IMR-90 (cell line): ENCODE results near the gene DGKD. TPM values are rescaled to one million over a fixed set of nuclear protein-coding genes. Genes with fewer than 3 reads are reported as not detected.

Experiments used
- ATAC-seq: fragments of 200-7000 bp; cut with Tn5 transposase; 2 replicates; pipeline ENCODE4 v1.9.1; 2020; ENCODE audit warnings: low read depth, mild to moderate bottlenecking, moderate library complexity
- BruUV-seq: library from RNA; stranded (reverse); fragments of 400-500 nt; replicated peaks from 2 replicates; lab custom pipeline; 2021; lab: Mats Ljungman, UMichigan
- CTCF ChIA-PET: fragments of 300-600 bp; formaldehyde crosslinking; extraction: SDS; loops from one replicate; lab custom pipeline; 2021; ENCODE audit warnings: antibody characterized with exemption; lab: Yijun Ruan, JAX
- POLR2A ChIA-PET: fragments of 300-600 bp; sonication (Branson Sonifier 250); formaldehyde crosslinking; loops from one replicate; lab custom pipeline; 2022; ENCODE audit warnings: antibody characterized with exemption; ENCODE audit not compliant: unreplicated experiment; lab: Charles Lee
- DNase-seq: peaks from one replicate; pipeline ENCODE4 v3.0.0; 2013
- H2AFZ ChIP-seq: replicated peaks from 2 replicates; pipeline ENCODE3; 2013; ENCODE audit warnings: low read length, mild to moderate bottlenecking; ENCODE audit not compliant: poor library complexity
- H2AK5ac ChIP-seq: 2 replicates; pipeline ENCODE4 v1.6.1; 2013; ENCODE audit warnings: low read depth, low read length, inconsistent platforms
- H2AK9ac ChIP-seq: replicated peaks from 2 replicates; pipeline ENCODE3; 2013; ENCODE audit warnings: mild to moderate bottlenecking, low read depth, low read length, moderate library complexity; ENCODE audit not compliant: poor library complexity
- H2BK120ac ChIP-seq: 2 replicates; pipeline ENCODE4 v1.6.1; 2013; ENCODE audit warnings: low read depth, low read length, inconsistent platforms
- H2BK15ac ChIP-seq: 3 replicates; pipeline ENCODE4 v1.6.1; 2013; ENCODE audit warnings: low read depth, low read length, inconsistent platforms
- H2BK20ac ChIP-seq: 2 replicates; pipeline ENCODE4 v1.6.1; 2013; ENCODE audit warnings: low read depth, mild to moderate bottlenecking, inconsistent platforms, low read length, moderate library complexity
- H2BK5ac ChIP-seq: 2 replicates; pipeline ENCODE4 v1.6.1; 2013; ENCODE audit warnings: mild to moderate bottlenecking, low read depth, low read length, inconsistent platforms; ENCODE audit not compliant: poor library complexity, severe bottlenecking
- H3K14ac ChIP-seq: replicated peaks from 2 replicates; pipeline ENCODE4 v1.6.1; 2013; ENCODE audit warnings: low read depth, low read length, inconsistent platforms
- H3K18ac ChIP-seq: 2 replicates; pipeline ENCODE4 v1.6.1; 2013; ENCODE audit warnings: low read depth, low read length, control low read depth
- H3K23ac ChIP-seq: 2 replicates; pipeline ENCODE4 v1.6.1; 2013; ENCODE audit warnings: low read depth, low read length, inconsistent platforms
- H3K27ac ChIP-seq: 2 replicates; pipeline ENCODE4 v1.5.1; 2013; ENCODE audit warnings: mild to moderate bottlenecking, control low read depth, low read length; ENCODE audit not compliant: insufficient read depth
- H3K27me3 ChIP-seq: 2 replicates; pipeline ENCODE4 v1.6.1; 2013; ENCODE audit warnings: low read length; ENCODE audit not compliant: control insufficient read depth, insufficient read depth
- H3K36me3 ChIP-seq: 2 replicates; pipeline ENCODE4 v1.6.1; 2013; ENCODE audit warnings: low read length, mixed read lengths; ENCODE audit not compliant: control insufficient read depth, insufficient read depth
- H3K4ac ChIP-seq: 2 replicates; pipeline ENCODE4 v1.6.1; 2013; ENCODE audit warnings: low read depth, low read length, inconsistent platforms
- H3K4me1 ChIP-seq: 2 replicates; pipeline ENCODE4 v1.6.1; 2013; ENCODE audit warnings: low read length, mixed read lengths; ENCODE audit not compliant: control insufficient read depth, insufficient read depth
- H3K4me2 ChIP-seq: 2 replicates; pipeline ENCODE4 v1.6.1; 2013; ENCODE audit warnings: low read depth, mild to moderate bottlenecking, control low read depth, low read length, moderate library complexity
- H3K4me3 ChIP-seq: 2 replicates; pipeline ENCODE4 v1.5.1; 2013; ENCODE audit warnings: low read depth, mild to moderate bottlenecking, control low read depth, low read length, moderate library complexity; ENCODE audit not compliant: insufficient read depth
- H3K56ac ChIP-seq: 2 replicates; pipeline ENCODE4 v1.6.1; 2013; ENCODE audit warnings: low read length, inconsistent platforms; ENCODE audit not compliant: insufficient read depth; ENCODE audit errors: extremely low read depth
- H3K79me1 ChIP-seq, 2 experiments: 2 replicates each; pipeline ENCODE4 v1.6.1; 2013; ENCODE audit warnings: low read length in 2 of 2, inconsistent platforms in 1 of 2, low read depth in 1 of 2
- H3K9ac ChIP-seq: 2 replicates; pipeline ENCODE4 v1.6.1; 2013; ENCODE audit warnings: low read depth, low read length, control low read depth
- H3K9me1 ChIP-seq: 2 replicates; pipeline ENCODE4 v1.6.1; 2013; ENCODE audit warnings: low read length, inconsistent platforms; ENCODE audit not compliant: insufficient read depth
- H3K9me3 ChIP-seq: 2 replicates; pipeline ENCODE4 v1.6.1; 2013; ENCODE audit warnings: low read length; ENCODE audit not compliant: control insufficient read depth, insufficient read depth
- H4K20me1 ChIP-seq: 2 replicates; pipeline ENCODE4 v1.6.1; 2013; ENCODE audit warnings: low read length, inconsistent platforms; ENCODE audit not compliant: insufficient read depth
- H4K5ac ChIP-seq: 2 replicates; pipeline ENCODE4 v1.6.1; 2013; ENCODE audit warnings: mild to moderate bottlenecking, low read depth, low read length, control low read depth
- H4K8ac ChIP-seq, 2 experiments: 2 replicates each; pipeline ENCODE4 v1.6.1; 2013; ENCODE audit warnings: low read depth in 2 of 2, low read length in 2 of 2, control low read depth in 1 of 2, inconsistent platforms in 1 of 2
- H4K91ac ChIP-seq: 2 replicates; pipeline ENCODE4 v1.6.1; 2013; ENCODE audit warnings: low read depth, low read length, inconsistent platforms; ENCODE audit not compliant: insufficient read depth
- BHLHE40 ChIP-seq: fragments of 150-350 bp; IDR thresholded peaks from 2 replicates; pipeline ENCODE4 v1.6.1; 2016; ENCODE audit warnings: mild to moderate bottlenecking, low read depth, low read length
- CEBPB ChIP-seq: IDR thresholded peaks from 2 replicates; pipeline ENCODE4 v1.6.1; 2012; ENCODE audit warnings: low read depth, low read length, improper control_type of control experiment
- CHD1 ChIP-seq: IDR thresholded peaks from 2 replicates; pipeline ENCODE4 v1.6.1; 2012; ENCODE audit warnings: low read depth, low read length, improper control_type of control experiment
- FOS ChIP-seq: fragments of 150-350 bp; IDR thresholded peaks from 2 replicates; pipeline ENCODE4 v1.6.1; 2016; ENCODE audit warnings: low read depth, low read length
- MAFK ChIP-seq: IDR thresholded peaks from 2 replicates; pipeline ENCODE4 v1.6.1; 2012; ENCODE audit warnings: low read depth, low read length, improper control_type of control experiment
- MAZ ChIP-seq: IDR thresholded peaks from 2 replicates; pipeline ENCODE4 v1.6.1; 2012; ENCODE audit warnings: low read depth, mild to moderate bottlenecking, low read length, improper control_type of control experiment, moderate library complexity, borderline replicate concordance
- MXI1 ChIP-seq: IDR thresholded peaks from 2 replicates; pipeline ENCODE4 v1.6.1; 2012; ENCODE audit warnings: low read depth, mild to moderate bottlenecking, low read length, moderate library complexity, borderline replicate concordance
- NFE2L2 ChIP-seq: fragments of 150-350 bp; IDR thresholded peaks from 2 replicates; pipeline ENCODE4 v1.6.1; 2016; ENCODE audit warnings: low read depth, mild to moderate bottlenecking, low read length
- POLR2A ChIP-seq: IDR thresholded peaks from 2 replicates; pipeline ENCODE4 v1.6.1; 2012; ENCODE audit warnings: mild to moderate bottlenecking, low read depth, low read length
- RAD21 ChIP-seq: IDR thresholded peaks from 2 replicates; pipeline ENCODE4 v1.6.1; 2012; ENCODE audit warnings: low read length, improper control_type of control experiment
- RCOR1 ChIP-seq: IDR thresholded peaks from 2 replicates; pipeline ENCODE4 v1.6.1; 2012; ENCODE audit warnings: mild to moderate bottlenecking, low read length, improper control_type of control experiment; ENCODE audit not compliant: insufficient replicate concordance
- RFX5 ChIP-seq: IDR thresholded peaks from 2 replicates; pipeline ENCODE4 v1.8.0; 2012; ENCODE audit warnings: low read depth, mild to moderate bottlenecking, low read length, moderate library complexity
- SMC3 ChIP-seq: fragments of 150-350 bp; IDR thresholded peaks from 2 replicates; pipeline ENCODE4 v1.6.1; 2016; ENCODE audit warnings: low read depth, mild to moderate bottlenecking, antibody characterized with exemption, low read length, moderate library complexity
- WGBS, 2 experiments: methylation state at CpG; one replicate each; pipeline versions ENCODE4 v1.1.5 to v1.1.7; 2013; ENCODE audit warnings: missing lambda C conversion rate in 2 of 2; ENCODE audit not compliant: insufficient read length in 1 of 2; ENCODE audit errors: extremely low coverage in 2 of 2; 5-methylcytosine and 5-hydroxymethylcytosine counted together
- dilution Hi-C: fragments of 300-500 bp; cut with HindIII; formaldehyde crosslinking; loops from one replicate; pipeline ENCODE4 v1.14.3; 2018; ENCODE audit warnings: low sequenced_read_pairs; ENCODE audit not compliant: unreplicated experiment
- in situ Hi-C: fragments of 300-500 bp; cut with MboI; formaldehyde crosslinking; loops from 3 replicates; pipeline ENCODE4 v1.14.3; 2019; ENCODE audit warnings: low sequenced_read_pairs, inconsistent platforms, mixed read lengths
- intact Hi-C: fragments of 100-400 bp; cut with micrococcal nuclease; formaldehyde crosslinking; loops from 2 replicates; pipeline ENCODE4 v1.10.0; 2022
- polyA plus RNA-seq, 3 experiments: library from polyadenylated mRNA; depleted of rRNA; stranded (reverse); fragments of >200 nt; gene quantifications; 2 replicates each; pipeline ENCODE4 v1.2.3, GENCODE V29; 2012; ENCODE audit warnings: low replicate concordance in 1 of 3
- total RNA-seq: library from RNA; depleted of rRNA; stranded (reverse); fragments of >200 nt; gene quantifications from 2 replicates; pipeline ENCODE4 v1.2.3, GENCODE V29; 2012
- TF ChIP-seq, protein P1 (sequence below): fragments of 150-350 bp; IDR thresholded peaks from 2 replicates; pipeline ENCODE4 v1.6.1; 2016; ENCODE audit warnings: low read depth, mild to moderate bottlenecking, low read length, moderate library complexity, borderline replicate concordance
- TF ChIP-seq, protein P2 (sequence below): conservative IDR thresholded peaks from 2 replicates; pipeline ENCODE4 v1.5.1; 2012; ENCODE audit warnings: mild to moderate bottlenecking, low read depth, low read length, improper control_type of control experiment
- TF ChIP-seq, protein P3 (sequence below): fragments of 150-350 bp; IDR thresholded peaks from 2 replicates; pipeline ENCODE4 v1.6.1; 2017; ENCODE audit warnings: mild to moderate bottlenecking, antibody characterized with exemption, low read length, low read depth

The DGKD gene
- total and polyA plus RNA-seq, 2 of the 4 experiments (the other 2 are of a cell fraction) = 6.5 to 10.1 TPM

GRCh38 chr2:233407771-233408181, 53.5 kb downstream of the DGKD start:
- Histone ChIP-seq H2BK15ac (no peak overlapping the region), H3K4me3 (no peak overlapping the region), H4K5ac (no peak overlapping the region), H2BK20ac (no peak overlapping the region), H3K9ac (no peak overlapping the region), H3K18ac (no peak overlapping the region), H3K36me3 (0 out of 2 replicates have a peak, but pooled peaks cover 2% of the 10 kb centered on the region), H2AFZ (no peak overlapping the region), H3K9me3 (peaks cover 2% of the 10 kb centered on the region; the same call in 1 of the 2 replicates), H3K27me3 (no peaks in the 10 kb centered on the region), H4K8ac (0 out of 4 replicates have a peak overlapping the region, but pooled peaks of 1 of the 2 experiments have one; percentile 35), H3K14ac (no peak overlapping the region), H3K27ac (no peak overlapping the region), H2AK5ac (no peak overlapping the region), H3K4me1 (no peaks in the 10 kb centered on the region), H3K4ac (no peak overlapping the region), H2AK9ac (no peak overlapping the region), H4K20me1 (no peaks in the 10 kb centered on the region), H3K9me1 (no peaks in the 10 kb centered on the region), H3K79me1 (peaks cover 0 to 13% of the 10 kb centered on the region in 2 experiments; a peak in 3 of 4 replicates), H3K4me2 (no peak overlapping the region), H3K56ac (no peak overlapping the region), H4K91ac (no peak overlapping the region), H2BK120ac (no peak overlapping the region), H2BK5ac (no peak overlapping the region), H3K23ac (no peak overlapping the region)
- ATAC-seq (peak; percentile 69), DNase-seq (peak; percentile 67)
- no peak for TF ChIP-seq POLR2A
- TF ChIP-seq MAFK = no peak
- TF ChIP-seq RCOR1 = no peak
- TF ChIP-seq, protein P1, sequence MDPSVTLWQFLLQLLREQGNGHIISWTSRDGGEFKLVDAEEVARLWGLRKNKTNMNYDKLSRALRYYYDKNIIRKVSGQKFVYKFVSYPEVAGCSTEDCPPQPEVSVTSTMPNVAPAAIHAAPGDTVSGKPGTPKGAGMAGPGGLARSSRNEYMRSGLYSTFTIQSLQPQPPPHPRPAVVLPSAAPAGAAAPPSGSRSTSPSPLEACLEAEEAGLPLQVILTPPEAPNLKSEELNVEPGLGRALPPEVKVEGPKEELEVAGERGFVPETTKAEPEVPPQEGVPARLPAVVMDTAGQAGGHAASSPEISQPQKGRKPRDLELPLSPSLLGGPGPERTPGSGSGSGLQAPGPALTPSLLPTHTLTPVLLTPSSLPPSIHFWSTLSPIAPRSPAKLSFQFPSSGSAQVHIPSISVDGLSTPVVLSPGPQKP = no peak
- TF ChIP-seq, protein P2, sequence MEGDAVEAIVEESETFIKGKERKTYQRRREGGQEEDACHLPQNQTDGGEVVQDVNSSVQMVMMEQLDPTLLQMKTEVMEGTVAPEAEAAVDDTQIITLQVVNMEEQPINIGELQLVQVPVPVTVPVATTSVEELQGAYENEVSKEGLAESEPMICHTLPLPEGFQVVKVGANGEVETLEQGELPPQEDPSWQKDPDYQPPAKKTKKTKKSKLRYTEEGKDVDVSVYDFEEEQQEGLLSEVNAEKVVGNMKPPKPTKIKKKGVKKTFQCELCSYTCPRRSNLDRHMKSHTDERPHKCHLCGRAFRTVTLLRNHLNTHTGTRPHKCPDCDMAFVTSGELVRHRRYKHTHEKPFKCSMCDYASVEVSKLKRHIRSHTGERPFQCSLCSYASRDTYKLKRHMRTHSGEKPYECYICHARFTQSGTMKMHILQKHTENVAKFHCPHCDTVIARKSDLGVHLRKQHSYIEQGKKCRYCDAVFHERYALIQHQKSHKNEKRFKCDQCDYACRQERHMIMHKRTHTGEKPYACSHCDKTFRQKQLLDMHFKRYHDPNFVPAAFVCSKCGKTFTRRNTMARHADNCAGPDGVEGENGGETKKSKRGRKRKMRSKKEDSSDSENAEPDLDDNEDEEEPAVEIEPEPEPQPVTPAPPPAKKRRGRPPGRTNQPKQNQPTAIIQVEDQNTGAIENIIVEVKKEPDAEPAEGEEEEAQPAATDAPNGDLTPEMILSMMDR = no peak
- TF ChIP-seq, protein P3, sequence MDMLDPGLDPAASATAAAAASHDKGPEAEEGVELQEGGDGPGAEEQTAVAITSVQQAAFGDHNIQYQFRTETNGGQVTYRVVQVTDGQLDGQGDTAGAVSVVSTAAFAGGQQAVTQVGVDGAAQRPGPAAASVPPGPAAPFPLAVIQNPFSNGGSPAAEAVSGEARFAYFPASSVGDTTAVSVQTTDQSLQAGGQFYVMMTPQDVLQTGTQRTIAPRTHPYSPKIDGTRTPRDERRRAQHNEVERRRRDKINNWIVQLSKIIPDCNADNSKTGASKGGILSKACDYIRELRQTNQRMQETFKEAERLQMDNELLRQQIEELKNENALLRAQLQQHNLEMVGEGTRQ = no peak
- no peak for TF ChIP-seq NFE2L2
- no peak for TF ChIP-seq RFX5
- no peak for TF ChIP-seq BHLHE40
- TF ChIP-seq CEBPB = no peak
- TF ChIP-seq CHD1 = no peak
- TF ChIP-seq SMC3 = no peak
- no peak for TF ChIP-seq MXI1
- TF ChIP-seq RAD21 = no peak
- no peak for TF ChIP-seq MAZ
- no peak for TF ChIP-seq FOS
- POLR2A ChIA-PET = no interaction called here
- BruUV-seq = no TSS peak
- dilution Hi-C loops (no loop called here), in situ Hi-C loops (no loop called here), intact Hi-C loops (no loop called here)
- CTCF ChIA-PET = interaction anchor here (0.5 to 1.1 kb wide), 3 partner anchors 36 to 196 kb away, joined by 4 to 5 read pairs (median 4); no protein-coding TSS in a partner anchor
- 80% methylated on average over 1 of the region's 8 CpGs; no CpG with 5 or more reads in 1 of the 2 experiments for WGBS, 2 experiments
